ENCODE results near the gene ACSBG1.
"Not testable (repeated sequence)": the region's sequence is repeated elsewhere in the genome, so short reads cannot be mapped to it uniquely, and the experiment has no call there.

ACSBG1 gene

GRCh38 chr15:78255421-78256043 is 21.2 kb upstream of the ACSBG1 start:
- H3K27me3 ChIP-seq (ENCODE audit: control insufficient read depth in 1 of 2, insufficient read depth in 2 of 2, low read length in 2 of 2): no peaks in the 10 kb centered on the region
- no peak overlapping the region for H3K27ac ChIP-seq (ENCODE audit: low read depth, low read length)
- no peaks in the 10 kb centered on the region for H3K9me3 ChIP-seq (ENCODE audit: control insufficient read depth in 1 of 2, low read length in 2 of 2)
- no peak overlapping the region for H3K9ac ChIP-seq (ENCODE audit: low read depth in 1 of 2, low read length in 2 of 2)
- no peak overlapping the region for H3K4me3 ChIP-seq (ENCODE audit: low read depth in 1 of 2, low read length in 2 of 2)
- no peaks in the 10 kb centered on the region for H3K4me1 ChIP-seq (ENCODE audit: control insufficient read depth in 1 of 2, insufficient read depth in 2 of 2, low read length in 2 of 2)
- no peaks in the 10 kb centered on the region for H3K36me3 ChIP-seq (ENCODE audit: control insufficient read depth in 1 of 2, insufficient read depth in 2 of 2, low read length in 2 of 2)

GRCh38 chr15:78251136-78251535 is 16.8 kb upstream of the ACSBG1 start:
- Histone ChIP-seq H3K4me3 (ENCODE audit: low read depth in 1 of 2, low read length in 2 of 2) (no peak overlapping the region), H3K4me1 (ENCODE audit: control insufficient read depth in 1 of 2, insufficient read depth in 2 of 2, low read length in 2 of 2) (no peaks in the 10 kb centered on the region), H3K36me3 (ENCODE audit: control insufficient read depth in 1 of 2, insufficient read depth in 2 of 2, low read length in 2 of 2) (no peaks in the 10 kb centered on the region), H3K9ac (ENCODE audit: low read depth in 1 of 2, low read length in 2 of 2) (no peak overlapping the region), H3K9me3 (ENCODE audit: control insufficient read depth in 1 of 2, low read length in 2 of 2) (no peaks in the 10 kb centered on the region), H3K27ac (ENCODE audit: low read depth, low read length) (no peak overlapping the region), H3K27me3 (ENCODE audit: control insufficient read depth in 1 of 2, insufficient read depth in 2 of 2, low read length in 2 of 2) (no peaks in the 10 kb centered on the region)

- H3K27ac ChIP-seq (ENCODE audit: low read depth, low read length): no peak overlapping the region
- H3K4me1 ChIP-seq (ENCODE audit: control insufficient read depth in 1 of 2, insufficient read depth in 2 of 2, low read length in 2 of 2): peaks cover 5 to 6% of the 10 kb centered on the region in 2 donors
- H3K36me3 ChIP-seq (ENCODE audit: control insufficient read depth in 1 of 2, insufficient read depth in 2 of 2, low read length in 2 of 2): no peaks in the 10 kb centered on the region
- H3K9ac ChIP-seq (ENCODE audit: low read depth in 1 of 2, low read length in 2 of 2): no peak overlapping the region
- H3K27me3 ChIP-seq (ENCODE audit: control insufficient read depth in 1 of 2, insufficient read depth in 2 of 2, low read length in 2 of 2): no peaks in the 10 kb centered on the region
- no peak overlapping the region for H3K4me3 ChIP-seq (ENCODE audit: low read depth in 1 of 2, low read length in 2 of 2)
- no peaks in the 10 kb centered on the region for H3K9me3 ChIP-seq (ENCODE audit: control insufficient read depth in 1 of 2, low read length in 2 of 2)
Measured at GRCh38 chr15:78249131-78249530, 14.8 kb upstream of the ACSBG1 start.

- no peaks in the 10 kb centered on the region for H3K27me3 ChIP-seq (ENCODE audit: control insufficient read depth in 1 of 2, insufficient read depth in 2 of 2, low read length in 2 of 2)
- no peaks in the 10 kb centered on the region for H3K36me3 ChIP-seq (ENCODE audit: control insufficient read depth in 1 of 2, insufficient read depth in 2 of 2, low read length in 2 of 2)
- no peaks in the 10 kb centered on the region for H3K9me3 ChIP-seq (ENCODE audit: control insufficient read depth in 1 of 2, low read length in 2 of 2)
- H3K4me1 ChIP-seq (ENCODE audit: control insufficient read depth in 1 of 2, insufficient read depth in 2 of 2, low read length in 2 of 2): peaks cover 18% of the 10 kb centered on the region in 2 donors
- no peak overlapping the region for H3K27ac ChIP-seq (ENCODE audit: low read depth, low read length)
- H3K4me3 ChIP-seq (ENCODE audit: low read depth in 1 of 2, low read length in 2 of 2): no peak overlapping the region
- H3K9ac ChIP-seq (ENCODE audit: low read depth in 1 of 2, low read length in 2 of 2): no peak overlapping the region
Measured at GRCh38 chr15:78247911-78248310, 13.5 kb upstream of the ACSBG1 start.

GRCh38 chr15:78245976-78246620 is 11.7 kb upstream of the ACSBG1 start:
- H3K27me3 ChIP-seq (ENCODE audit: control insufficient read depth in 1 of 2, insufficient read depth in 2 of 2, low read length in 2 of 2); H3K9me3 ChIP-seq (ENCODE audit: control insufficient read depth in 1 of 2, low read length in 2 of 2); H3K36me3 ChIP-seq (ENCODE audit: control insufficient read depth in 1 of 2, insufficient read depth in 2 of 2, low read length in 2 of 2); H3K9ac ChIP-seq (ENCODE audit: low read depth in 1 of 2, low read length in 2 of 2); H3K27ac ChIP-seq (ENCODE audit: low read depth, low read length); H3K4me3 ChIP-seq (ENCODE audit: low read depth in 1 of 2, low read length in 2 of 2): not testable (repeated sequence)
- peaks cover 26 to 29% of the 10 kb centered on the region in 2 donors for H3K4me1 ChIP-seq (ENCODE audit: control insufficient read depth in 1 of 2, insufficient read depth in 2 of 2, low read length in 2 of 2)

GRCh38 chr15:78245392-78245791 is 11.0 kb upstream of the ACSBG1 start:
- H3K4me3 ChIP-seq (ENCODE audit: low read depth in 1 of 2, low read length in 2 of 2); H3K9me3 ChIP-seq (ENCODE audit: control insufficient read depth in 1 of 2, low read length in 2 of 2); H3K27me3 ChIP-seq (ENCODE audit: control insufficient read depth in 1 of 2, insufficient read depth in 2 of 2, low read length in 2 of 2); H3K27ac ChIP-seq (ENCODE audit: low read depth, low read length); H3K9ac ChIP-seq (ENCODE audit: low read depth in 1 of 2, low read length in 2 of 2); H3K36me3 ChIP-seq (ENCODE audit: control insufficient read depth in 1 of 2, insufficient read depth in 2 of 2, low read length in 2 of 2): not testable (repeated sequence)
- peaks cover 29 to 30% of the 10 kb centered on the region in 2 donors for H3K4me1 ChIP-seq (ENCODE audit: control insufficient read depth in 1 of 2, insufficient read depth in 2 of 2, low read length in 2 of 2)

- Histone ChIP-seq H3K27me3 (ENCODE audit: control insufficient read depth in 1 of 2, insufficient read depth in 2 of 2, low read length in 2 of 2) (no peaks in the 10 kb centered on the region), H3K36me3 (ENCODE audit: control insufficient read depth in 1 of 2, insufficient read depth in 2 of 2, low read length in 2 of 2) (no peaks in the 10 kb centered on the region), H3K4me3 (ENCODE audit: low read depth in 1 of 2, low read length in 2 of 2) (no peak overlapping the region), H3K4me1 (ENCODE audit: control insufficient read depth in 1 of 2, insufficient read depth in 2 of 2, low read length in 2 of 2) (peaks cover 29 to 30% of the 10 kb centered on the region in 2 donors), H3K27ac (ENCODE audit: low read depth, low read length) (no peak overlapping the region), H3K9ac (ENCODE audit: low read depth in 1 of 2, low read length in 2 of 2) (no peak overlapping the region), H3K9me3 (ENCODE audit: control insufficient read depth in 1 of 2, low read length in 2 of 2) (no peaks in the 10 kb centered on the region)
Measured at GRCh38 chr15:78244893-78245292, 10.5 kb upstream of the ACSBG1 start.

GRCh38 chr15:78244101-78244500 is 9.7 kb upstream of the ACSBG1 start:
- Histone ChIP-seq H3K9ac (ENCODE audit: low read depth in 1 of 2, low read length in 2 of 2) (peak overlapping the region in 1 of 2 donors; percentile 51), H3K27ac (ENCODE audit: low read depth, low read length) (no peak overlapping the region), H3K27me3 (ENCODE audit: control insufficient read depth in 1 of 2, insufficient read depth in 2 of 2, low read length in 2 of 2) (no peaks in the 10 kb centered on the region), H3K36me3 (ENCODE audit: control insufficient read depth in 1 of 2, insufficient read depth in 2 of 2, low read length in 2 of 2) (no peaks in the 10 kb centered on the region), H3K9me3 (ENCODE audit: control insufficient read depth in 1 of 2, low read length in 2 of 2) (no peaks in the 10 kb centered on the region), H3K4me1 (ENCODE audit: control insufficient read depth in 1 of 2, insufficient read depth in 2 of 2, low read length in 2 of 2) (peaks cover 29 to 30% of the 10 kb centered on the region in 2 donors), H3K4me3 (ENCODE audit: low read depth in 1 of 2, low read length in 2 of 2) (peak overlapping the region in 1 of 2 donors; percentile 34)

GRCh38 chr15:78243491-78243941 is 9.2 kb upstream of the ACSBG1 start:
- Histone ChIP-seq H3K4me1 (ENCODE audit: control insufficient read depth in 1 of 2, insufficient read depth in 2 of 2, low read length in 2 of 2) (peaks cover 29 to 30% of the 10 kb centered on the region in 2 donors), H3K27me3 (ENCODE audit: control insufficient read depth in 1 of 2, insufficient read depth in 2 of 2, low read length in 2 of 2) (no peaks in the 10 kb centered on the region), H3K9ac (ENCODE audit: low read depth in 1 of 2, low read length in 2 of 2) (peak overlapping the region in 1 of 2 donors; percentile 51)

GRCh38 chr15:78243058-78243457 is 8.7 kb upstream of the ACSBG1 start:
- Histone ChIP-seq H3K9ac (ENCODE audit: low read depth in 1 of 2, low read length in 2 of 2) (peak overlapping the region in 1 of 2 donors; percentile 51), H3K9me3 (ENCODE audit: control insufficient read depth in 1 of 2, low read length in 2 of 2) (no peaks in the 10 kb centered on the region), H3K27ac (ENCODE audit: low read depth, low read length) (no peak overlapping the region), H3K36me3 (ENCODE audit: control insufficient read depth in 1 of 2, insufficient read depth in 2 of 2, low read length in 2 of 2) (no peaks in the 10 kb centered on the region), H3K4me3 (ENCODE audit: low read depth in 1 of 2, low read length in 2 of 2) (no peak overlapping the region), H3K27me3 (ENCODE audit: control insufficient read depth in 1 of 2, insufficient read depth in 2 of 2, low read length in 2 of 2) (no peaks in the 10 kb centered on the region), H3K4me1 (ENCODE audit: control insufficient read depth in 1 of 2, insufficient read depth in 2 of 2, low read length in 2 of 2) (peaks cover 29 to 30% of the 10 kb centered on the region in 2 donors)

More at GRCh38 chr15:78243491-78243941, 9.2 kb upstream of the ACSBG1 start:
- Histone ChIP-seq H3K9me3 (ENCODE audit: control insufficient read depth in 1 of 2, low read length in 2 of 2) (no peaks in the 10 kb centered on the region), H3K4me3 (ENCODE audit: low read depth in 1 of 2, low read length in 2 of 2) (no peak overlapping the region), H3K27ac (ENCODE audit: low read depth, low read length) (no peak overlapping the region), H3K36me3 (ENCODE audit: control insufficient read depth in 1 of 2, insufficient read depth in 2 of 2, low read length in 2 of 2) (no peaks in the 10 kb centered on the region)
